Osteoblast (primary cell): ENCODE measurements around the gene CKAP2L. TPM values are rescaled to one million over a fixed set of nuclear protein-coding genes. Genes with fewer than 3 reads are reported as not detected.

Experiments
- DNase-seq: peaks from one replicate; pipeline ENCODE4 v3.0.0; 2011; ENCODE audit warnings: low spot score, mixed read lengths; ENCODE audit not compliant: insufficient read length; ENCODE audit errors: missing footprints
- H2AFZ ChIP-seq: 2 replicates; pipeline ENCODE4 v1.6.0; 2011; ENCODE audit warnings: mild to moderate bottlenecking, low read length
- H3K27ac ChIP-seq: 2 replicates; pipeline ENCODE4 v1.5.1; 2011; ENCODE audit warnings: mild to moderate bottlenecking, low read depth, low read length, moderate library complexity
- H3K27me3 ChIP-seq: 2 replicates; pipeline ENCODE4 v1.6.0; 2012; ENCODE audit warnings: mild to moderate bottlenecking, control low read depth, inconsistent platforms, low read length, moderate library complexity; ENCODE audit not compliant: insufficient read depth
- H3K36me3 ChIP-seq: 2 replicates; pipeline ENCODE4 v1.5.1; 2011; ENCODE audit warnings: mild to moderate bottlenecking, low read length, control low read depth, moderate library complexity; ENCODE audit not compliant: insufficient read depth
- H3K4me1 ChIP-seq: 2 replicates; pipeline ENCODE4 v1.5.1; 2011; ENCODE audit warnings: mild to moderate bottlenecking, low read length, control low read depth, moderate library complexity; ENCODE audit not compliant: insufficient read depth
- H3K4me2 ChIP-seq: 2 replicates; pipeline ENCODE4 v1.6.0; 2011; ENCODE audit warnings: mild to moderate bottlenecking, low read length; ENCODE audit not compliant: insufficient read depth
- H3K4me3 ChIP-seq: fragments of 200-600 bp; sonication (generic); 3 replicates; pipeline ENCODE4 v1.5.1; 2012; ENCODE audit warnings: mild to moderate bottlenecking, low read length, inconsistent platforms; ENCODE audit not compliant: insufficient read depth
- H3K79me2 ChIP-seq: 2 replicates; pipeline ENCODE4 v1.6.0; 2012; ENCODE audit warnings: mild to moderate bottlenecking, low read length, control low read depth, inconsistent platforms; ENCODE audit not compliant: insufficient read depth
- H3K9me3 ChIP-seq: 2 replicates; pipeline ENCODE4 v1.5.1; 2011; ENCODE audit warnings: low read depth, low read length, control low read depth
- H4K20me1 ChIP-seq: 2 replicates; pipeline ENCODE4 v1.6.0; 2012; ENCODE audit warnings: mild to moderate bottlenecking, low read length, control low read depth; ENCODE audit not compliant: insufficient read depth
- total RNA-seq: library from RNA; depleted of rRNA; stranded (reverse); fragments of >200 nt; gene quantifications from 2 replicates; pipeline ENCODE4 v1.2.3, GENCODE V29; 2012
- TF ChIP-seq, protein P1 (sequence below): IDR thresholded peaks from 2 replicates; pipeline ENCODE4 v1.5.1; 2011; ENCODE audit warnings: mild to moderate bottlenecking, low read depth, low read length, moderate library complexity; ENCODE audit errors: extremely low read depth

CKAP2L gene
- total RNA-seq, 1 donor = 1.1 TPM

DNA sequence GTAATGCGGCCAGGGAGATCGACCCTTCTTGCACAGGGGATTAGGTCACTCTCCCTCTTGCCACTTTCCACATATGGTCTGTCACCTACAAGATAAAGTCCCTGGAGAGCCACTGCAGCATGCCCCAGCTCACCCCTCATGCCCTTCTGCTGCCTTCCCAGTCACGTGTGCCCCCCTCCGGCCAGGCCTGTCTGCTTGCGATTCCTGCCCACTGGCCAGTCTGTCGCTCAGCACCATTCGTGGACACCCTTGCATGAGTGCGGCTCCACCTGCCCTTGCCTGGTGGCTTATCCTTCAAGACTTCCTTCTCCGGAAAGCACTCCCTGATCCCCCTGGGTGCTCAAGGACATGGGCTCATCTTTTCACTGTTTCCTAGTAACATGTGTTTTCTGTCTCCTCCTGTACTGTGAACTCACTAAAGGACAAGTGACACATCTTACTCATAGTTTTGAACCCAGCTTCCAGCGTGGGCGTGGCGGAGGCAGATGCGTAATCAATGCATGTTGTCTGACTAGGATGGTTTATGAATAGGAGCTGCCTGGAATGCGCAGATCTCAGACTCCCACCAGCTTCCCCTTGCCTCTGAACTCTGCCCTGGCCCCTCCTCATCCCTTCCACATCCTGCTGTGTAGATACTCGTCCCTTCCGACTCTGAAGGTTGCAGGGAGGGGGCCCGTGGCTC, 51.4 kb downstream of the CKAP2L start:
- no peak overlapping the region for H3K4me3 ChIP-seq
- H4K20me1 ChIP-seq = no peaks in the 10 kb centered on the region
- no peaks in the 10 kb centered on the region for H3K9me3 ChIP-seq
- no peak for DNase-seq
- no peak overlapping the region for H3K4me2 ChIP-seq
- H3K27ac ChIP-seq = peak overlapping the region; percentile 46
- no peaks in the 10 kb centered on the region for H3K27me3 ChIP-seq
- H3K79me2 ChIP-seq = no peaks in the 10 kb centered on the region
- TF ChIP-seq, protein P1, sequence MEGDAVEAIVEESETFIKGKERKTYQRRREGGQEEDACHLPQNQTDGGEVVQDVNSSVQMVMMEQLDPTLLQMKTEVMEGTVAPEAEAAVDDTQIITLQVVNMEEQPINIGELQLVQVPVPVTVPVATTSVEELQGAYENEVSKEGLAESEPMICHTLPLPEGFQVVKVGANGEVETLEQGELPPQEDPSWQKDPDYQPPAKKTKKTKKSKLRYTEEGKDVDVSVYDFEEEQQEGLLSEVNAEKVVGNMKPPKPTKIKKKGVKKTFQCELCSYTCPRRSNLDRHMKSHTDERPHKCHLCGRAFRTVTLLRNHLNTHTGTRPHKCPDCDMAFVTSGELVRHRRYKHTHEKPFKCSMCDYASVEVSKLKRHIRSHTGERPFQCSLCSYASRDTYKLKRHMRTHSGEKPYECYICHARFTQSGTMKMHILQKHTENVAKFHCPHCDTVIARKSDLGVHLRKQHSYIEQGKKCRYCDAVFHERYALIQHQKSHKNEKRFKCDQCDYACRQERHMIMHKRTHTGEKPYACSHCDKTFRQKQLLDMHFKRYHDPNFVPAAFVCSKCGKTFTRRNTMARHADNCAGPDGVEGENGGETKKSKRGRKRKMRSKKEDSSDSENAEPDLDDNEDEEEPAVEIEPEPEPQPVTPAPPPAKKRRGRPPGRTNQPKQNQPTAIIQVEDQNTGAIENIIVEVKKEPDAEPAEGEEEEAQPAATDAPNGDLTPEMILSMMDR = no peak
- peak overlapping the region; percentile 50 for H2AFZ ChIP-seq
- no peaks in the 10 kb centered on the region for H3K36me3 ChIP-seq
- H3K4me1 ChIP-seq = peaks cover 19% of the 10 kb centered on the region

DNA sequence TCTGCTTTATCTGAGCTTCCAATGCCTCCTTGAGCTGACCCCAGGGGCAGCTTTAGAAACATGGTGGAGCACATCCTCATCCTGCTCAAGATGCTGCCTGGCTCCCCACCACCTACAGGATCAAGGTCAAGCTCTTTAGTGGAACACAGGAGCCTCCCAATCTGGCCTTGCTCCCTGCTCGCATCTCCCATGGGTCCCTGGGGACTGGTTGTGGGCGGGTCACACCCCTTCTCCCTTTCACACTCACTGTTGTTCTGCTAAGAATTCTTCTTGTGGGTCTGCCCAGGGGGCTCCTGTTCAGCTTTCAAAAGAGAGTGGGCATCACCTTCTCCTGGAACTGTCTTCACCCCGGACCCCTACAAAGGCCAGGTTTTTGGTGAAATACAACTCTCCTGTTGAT, 51.9 kb downstream of the CKAP2L start:
- no peaks in the 10 kb centered on the region for H3K79me2 ChIP-seq
- H3K27me3 ChIP-seq = no peaks in the 10 kb centered on the region
- no peak overlapping the region for H3K4me3 ChIP-seq
- peaks cover 19% of the 10 kb centered on the region for H3K4me1 ChIP-seq
- TF ChIP-seq, protein P1 = no peak
- DNase-seq = no peak
- no peaks in the 10 kb centered on the region for H3K9me3 ChIP-seq
- H3K4me2 ChIP-seq = no peak overlapping the region
- no peaks in the 10 kb centered on the region for H4K20me1 ChIP-seq
- no peak overlapping the region for H2AFZ ChIP-seq
- H3K27ac ChIP-seq = peak overlapping the region; percentile 46
- no peaks in the 10 kb centered on the region for H3K36me3 ChIP-seq

DNA sequence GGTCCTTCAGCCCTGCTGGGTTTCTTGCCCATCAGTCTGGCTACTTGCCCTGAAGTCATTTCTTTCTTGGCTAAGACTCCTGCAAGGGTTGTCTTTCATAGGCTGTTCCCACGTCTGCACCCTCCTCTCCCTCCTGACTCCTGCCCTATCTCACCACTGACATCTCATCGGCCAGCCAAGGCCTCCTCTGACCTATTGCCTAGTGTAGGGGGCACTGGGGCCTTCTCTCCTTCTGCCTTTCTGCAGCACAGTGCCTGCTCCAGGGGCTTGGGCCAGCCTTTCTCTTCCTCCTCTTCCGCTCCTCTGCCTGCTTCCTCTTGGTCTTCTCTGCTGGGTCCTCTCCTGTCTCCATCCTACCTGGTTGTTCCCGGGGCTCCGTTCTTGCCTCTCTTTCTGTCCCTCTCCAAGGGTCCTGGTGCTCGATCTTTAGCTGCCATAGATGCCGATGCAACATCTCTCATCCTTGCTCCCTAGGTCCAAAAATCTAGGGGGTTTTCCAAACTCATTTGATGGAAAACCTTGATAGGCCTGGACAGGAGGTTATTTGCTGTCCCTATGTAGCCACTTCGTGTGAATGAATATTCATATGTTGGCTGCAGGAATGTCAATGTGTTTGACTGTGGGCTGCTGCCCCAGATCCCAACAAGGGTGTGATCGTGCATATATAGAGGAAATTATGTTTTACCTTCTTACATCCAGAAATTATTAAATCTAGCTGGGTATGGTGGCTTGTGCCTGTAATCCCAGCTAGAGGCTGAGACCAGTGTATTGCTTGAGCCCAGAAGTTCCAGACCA, 53.3 kb downstream of the CKAP2L start:
- no peak overlapping the region for H3K27ac ChIP-seq
- H3K4me1 ChIP-seq = peaks cover 22% of the 10 kb centered on the region
- H3K79me2 ChIP-seq = no peaks in the 10 kb centered on the region
- H2AFZ ChIP-seq = no peak overlapping the region
- peak; percentile 27 for DNase-seq
- H3K27me3 ChIP-seq = no peaks in the 10 kb centered on the region
- TF ChIP-seq, protein P1 = no peak
- no peaks in the 10 kb centered on the region for H4K20me1 ChIP-seq
- H3K4me3 ChIP-seq = no peak overlapping the region
- no peaks in the 10 kb centered on the region for H3K36me3 ChIP-seq
- no peak overlapping the region for H3K4me2 ChIP-seq
- H3K9me3 ChIP-seq = no peaks in the 10 kb centered on the region

DNA sequence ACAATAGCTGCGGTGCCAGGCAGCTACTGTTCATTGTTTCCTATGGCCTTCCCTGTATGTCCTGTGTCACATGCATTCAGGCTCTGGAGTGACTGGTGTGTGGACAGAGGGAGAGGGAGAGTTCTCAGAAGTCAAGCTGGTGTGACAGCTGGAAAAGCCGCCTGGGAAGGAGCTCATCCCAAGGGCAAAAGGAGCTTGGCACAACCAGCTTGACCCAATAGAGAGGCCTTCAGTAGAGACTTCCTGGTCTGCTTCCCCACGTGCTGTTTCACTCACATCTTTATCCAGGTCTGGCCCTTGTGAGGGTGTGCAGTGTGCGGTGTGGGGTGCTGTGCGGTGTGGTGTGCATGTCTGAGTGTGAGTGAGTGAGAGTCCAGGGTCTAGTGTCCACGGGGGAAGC, 54.7 kb downstream of the CKAP2L start:
- no peak overlapping the region for H3K4me3 ChIP-seq
- no peaks in the 10 kb centered on the region for H4K20me1 ChIP-seq
- no peaks in the 10 kb centered on the region for H3K36me3 ChIP-seq
- TF ChIP-seq, protein P1 = no peak
- H3K27me3 ChIP-seq = no peaks in the 10 kb centered on the region
- H3K27ac ChIP-seq = no peak overlapping the region
- peaks cover 22% of the 10 kb centered on the region for H3K4me1 ChIP-seq
- no peaks in the 10 kb centered on the region for H3K9me3 ChIP-seq
- H2AFZ ChIP-seq = no peak overlapping the region
- no peak overlapping the region for H3K4me2 ChIP-seq
- no peak for DNase-seq
- H3K79me2 ChIP-seq = no peaks in the 10 kb centered on the region
